CD14-positive monocyte (primary cell): ENCODE results near the gene MYO1E. TPM values are rescaled to one million over a fixed set of nuclear protein-coding genes. Genes with fewer than 3 reads are reported as not detected.

Experiments
- DNase-seq, 3 donors: peaks; one replicate each; pipeline ENCODE4 v3.0.0-alpha.2; 2011 to 2022
- H2AFZ ChIP-seq: 2 replicates; pipeline ENCODE4 v1.6.0; 2012; ENCODE audit warnings: mild to moderate bottlenecking, low read depth, low read length, inconsistent platforms; ENCODE audit not compliant: insufficient read depth, poor library complexity, severe bottlenecking
- H3K27ac ChIP-seq, 2 donors: 1 replicate in 1 of 2; 2 replicates in 1 of 2; pipeline ENCODE4 v1.5.1; 2012 to 2013; ENCODE audit warnings: low read length in 2 of 2, control low read depth in 1 of 2, inconsistent platforms in 1 of 2, low read depth in 1 of 2, mild to moderate bottlenecking in 1 of 2
- H3K27me3 ChIP-seq, 2 donors: one replicate each; pipeline versions ENCODE4 v1.6.0 to v1.6.1; 2011 to 2013; ENCODE audit warnings: low read length in 2 of 2; ENCODE audit not compliant: control insufficient read depth in 2 of 2, insufficient read depth in 2 of 2
- H3K36me3 ChIP-seq, 2 donors: replicated peaks in 1 of 2; 1 replicate in 1 of 2; 2 replicates in 1 of 2; pipeline versions ENCODE4 v1.5.1 to v1.6.1; 2012 to 2013; ENCODE audit warnings: low read length in 2 of 2, control low read depth in 1 of 2, inconsistent platforms in 1 of 2, mild to moderate bottlenecking in 1 of 2; ENCODE audit not compliant: insufficient read depth in 2 of 2, control insufficient read depth in 1 of 2
- H3K4me1 ChIP-seq, 2 donors: 1 replicate in 1 of 2; 2 replicates in 1 of 2; pipeline versions ENCODE4 v1.5.1 to v1.6.1; 2012 to 2013; ENCODE audit warnings: low read length in 2 of 2, control low read depth in 1 of 2, inconsistent platforms in 1 of 2, mild to moderate bottlenecking in 1 of 2, moderate library complexity in 1 of 2; ENCODE audit not compliant: insufficient read depth in 2 of 2, control insufficient read depth in 1 of 2
- H3K4me2 ChIP-seq: replicated peaks from 2 replicates; pipeline ENCODE3; 2012; ENCODE audit warnings: low read length, moderate library complexity, mild to moderate bottlenecking; ENCODE audit not compliant: poor library complexity, severe bottlenecking; ENCODE audit errors: extremely low read depth
- H3K4me3 ChIP-seq, 3 experiments: fragments of 200-600 bp in 1 of 3; sonication (generic) in 1 of 3; replicated peaks in 1 of 3; 1 replicate in 2 of 3; 2 replicates in 1 of 3; pipeline ENCODE4 v1.5.1; 2011 to 2013; ENCODE audit warnings: low read length in 3 of 3, mild to moderate bottlenecking in 3 of 3, control low read depth in 2 of 3, low read depth in 2 of 3, inconsistent platforms in 1 of 3, moderate library complexity in 1 of 3
- H3K79me2 ChIP-seq: 2 replicates; pipeline ENCODE4 v1.6.0; 2012; ENCODE audit warnings: mild to moderate bottlenecking, control low read depth, inconsistent platforms, low read length, moderate library complexity; ENCODE audit not compliant: insufficient read depth
- H3K9ac ChIP-seq: 2 replicates; pipeline ENCODE4 v1.6.0; 2017; ENCODE audit warnings: low read length, mild to moderate bottlenecking; ENCODE audit not compliant: insufficient read depth, poor library complexity, severe bottlenecking
- H3K9me3 ChIP-seq, 2 donors: replicated peaks in 1 of 2; 1 replicate in 1 of 2; 2 replicates in 1 of 2; pipeline versions ENCODE4 v1.5.1 to v1.6.1; 2012 to 2013; ENCODE audit warnings: low read length in 2 of 2, control low read depth in 1 of 2; ENCODE audit not compliant: control insufficient read depth in 1 of 2, insufficient read depth in 1 of 2
- H4K20me1 ChIP-seq: 2 replicates; pipeline ENCODE4 v1.6.0; 2012; ENCODE audit warnings: mild to moderate bottlenecking, low read length, control low read depth, moderate library complexity; ENCODE audit not compliant: insufficient read depth
- H3K27ac Mint-ChIP-seq, 7 donors: one replicate each; pipeline ENCODE4 v1.8.0; 2020; ENCODE audit warnings: mild to moderate bottlenecking in 7 of 7, mixed read lengths in 7 of 7, moderate library complexity in 6 of 7, inconsistent platforms in 2 of 7
- H3K27me3 Mint-ChIP-seq, 3 donors: one replicate each; pipeline ENCODE4 v1.8.0; 2021 to 2022; ENCODE audit warnings: low read depth in 3 of 3, mild to moderate bottlenecking in 3 of 3, mixed read lengths in 3 of 3, moderate library complexity in 3 of 3, inconsistent platforms in 1 of 3
- H3K36me3 Mint-ChIP-seq, 2 donors: one replicate each; pipeline ENCODE4 v1.8.0; 2020; ENCODE audit warnings: mixed read lengths in 2 of 2, inconsistent platforms in 1 of 2, mild to moderate bottlenecking in 1 of 2
- H3K4me1 Mint-ChIP-seq: one replicate; pipeline ENCODE4 v1.8.0; 2020; ENCODE audit warnings: mild to moderate bottlenecking, mixed read lengths
- H3K4me3 Mint-ChIP-seq, 2 donors: one replicate each; pipeline ENCODE4 v1.8.0; 2020; ENCODE audit warnings: mild to moderate bottlenecking in 2 of 2, mixed read lengths in 2 of 2, moderate library complexity in 1 of 2
- H3K9me3 Mint-ChIP-seq, 7 donors: one replicate each; pipeline ENCODE4 v1.8.0; 2020 to 2022; ENCODE audit warnings: mixed read lengths in 7 of 7, mild to moderate bottlenecking in 6 of 7, moderate library complexity in 6 of 7, inconsistent platforms in 2 of 7
- CTCF ChIP-seq: fragments of 200-600 bp; IDR thresholded peaks from one replicate; pipeline ENCODE4 v1.8.0; 2022; ENCODE audit warnings: antibody characterized with exemption, mild to moderate bottlenecking
- WGBS: methylation state at CpG from one replicate; pipeline ENCODE4 v1.1.5; 2013; ENCODE audit warnings: missing lambda C conversion rate; ENCODE audit not compliant: insufficient coverage; 5-methylcytosine and 5-hydroxymethylcytosine counted together
- intact Hi-C, 2 donors: fragments of 100-400 bp; cut with micrococcal nuclease; formaldehyde crosslinking; loops; one replicate each; pipeline versions ENCODE4 v1.15.0 to v1.15.1; 2023
- polyA plus RNA-seq, 3 donors: library from polyadenylated mRNA; depleted of rRNA in 1 of 3; unstranded in 2 of 3; stranded (reverse) in 1 of 3; fragments of 300-500 nt in 2 of 3; fragments of >200 nt in 1 of 3; fragmentation: Illumina TruSeq in 2 of 3; gene quantifications; 1 replicate in 2 of 3; 2 replicates in 1 of 3; pipeline ENCODE4 v1.2.3, GENCODE V29; 2012 to 2021

Gene MYO1E
- polyA plus RNA-seq, 3 donors: 5.5 to 16.2 (median 6.2) TPM

GRCh38 chr15:59158701-59159034 is 214.0 kb downstream of the MYO1E start:
- Histone ChIP-seq H3K27me3 (no peaks in the 10 kb centered on the region), H3K27ac (peak overlapping the region in 1 of 2 donors; percentile 51), H3K9ac (peak overlapping the region; percentile 49), H3K4me1 (peaks cover 10 to 12% of the 10 kb centered on the region in 2 donors), H3K9me3 (no peaks in the 10 kb centered on the region), H3K79me2 (no peaks in the 10 kb centered on the region), H3K36me3 (peaks cover 44 to 60% of the 10 kb centered on the region in 2 donors), H4K20me1 (no peaks in the 10 kb centered on the region), H3K4me3 (no peak overlapping the region), H2AFZ (no peak overlapping the region), H3K4me2 (no peak overlapping the region)
- 83% methylated on average over 7 of the region's 7 CpGs for WGBS
- H3K36me3 Mint-ChIP-seq: peaks cover 47 to 70% of the 10 kb centered on the region in 2 donors
- intact Hi-C loops: loop anchor here in 1 of 2 donors (10.0 kb wide), 1 partner anchor 336 kb away; no protein-coding TSS in a partner anchor
- peaks cover 0 to 2% (median 1%) of the 10 kb centered on the region in 3 donors for H3K27me3 Mint-ChIP-seq
- peak overlapping the region in 4 of 7 donors; percentile 7 to 83 (median 68) for H3K27ac Mint-ChIP-seq
- peaks cover 13% of the 10 kb centered on the region for H3K4me1 Mint-ChIP-seq
- DNase-seq: no peak
- peaks cover 0 to 1% (median 0%) of the 10 kb centered on the region in 7 donors for H3K9me3 Mint-ChIP-seq
- peak overlapping the region in 1 of 2 donors; percentile 31 for H3K4me3 Mint-ChIP-seq
- no peak for TF ChIP-seq CTCF

GRCh38 chr15:59157840-59158700 is 214.6 kb downstream of the MYO1E start:
- no peak overlapping the region for H2AFZ ChIP-seq
- Mint-ChIP-seq H3K27me3 (peaks cover 0 to 2% (median 1%) of the 10 kb centered on the region in 3 donors), H3K9me3 (peaks cover 0 to 1% (median 0%) of the 10 kb centered on the region in 7 donors), H3K36me3 (peaks cover 52 to 74% of the 10 kb centered on the region in 2 donors), H3K4me3 (no peak overlapping the region), H3K4me1 (peaks cover 13% of the 10 kb centered on the region), H3K27ac (no peak overlapping the region)
- no peak for DNase-seq
- H3K36me3 ChIP-seq: peaks cover 49 to 66% of the 10 kb centered on the region in 2 donors
- H3K9ac ChIP-seq: no peak overlapping the region
- WGBS: 100% methylated on average over 3 of the region's 9 CpGs
- H3K4me3 ChIP-seq: no peak overlapping the region
- H3K9me3 ChIP-seq: no peaks in the 10 kb centered on the region
- intact Hi-C loops: loop anchor here in 1 of 2 donors (10.0 kb wide), 1 partner anchor 337 kb away; no protein-coding TSS in a partner anchor
- peaks cover 10 to 12% of the 10 kb centered on the region in 2 donors for H3K4me1 ChIP-seq
- no peak overlapping the region for H3K4me2 ChIP-seq
- H3K27me3 ChIP-seq: no peaks in the 10 kb centered on the region
- H4K20me1 ChIP-seq: no peaks in the 10 kb centered on the region
- no peaks in the 10 kb centered on the region for H3K79me2 ChIP-seq
- H3K27ac ChIP-seq: no peak overlapping the region
- TF ChIP-seq CTCF: no peak
